ENCODE measurements around the gene PHACTR2. TPM values are rescaled to one million over a fixed set of nuclear protein-coding genes. Genes with fewer than 3 reads are reported as not detected.

Gene PHACTR2
- total RNA-seq, 4 donors from 2014 or later: 76.2 to 110 (median 98.2) TPM

DNA sequence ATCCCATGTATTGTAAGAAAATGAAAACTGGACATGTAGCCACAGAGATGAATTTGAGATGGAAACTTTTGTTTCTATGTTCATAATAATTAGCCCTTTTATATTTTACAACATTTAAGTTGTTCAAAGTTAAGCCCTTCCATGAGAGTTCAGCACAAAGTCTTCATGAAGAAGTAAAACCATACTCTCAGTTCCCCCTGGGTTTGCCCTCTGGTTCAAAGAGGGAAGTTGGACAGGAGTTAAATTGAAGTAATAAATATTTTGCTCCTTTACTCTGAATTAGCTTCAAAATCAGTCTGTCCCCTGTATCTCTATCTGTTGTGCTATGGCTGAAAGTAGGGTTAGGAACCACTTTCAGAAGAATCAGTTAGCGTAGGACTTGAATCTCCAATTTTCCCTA lies 31.1 kb downstream of the PHACTR2 start:
- peaks cover 0 to 6% (median 0%) of the 10 kb centered on the region in 4 donors for H3K9me3 ChIP-seq
- H3K4me1 ChIP-seq: peaks cover 0 to 9% (median 0%) of the 10 kb centered on the region in 4 donors
- TF ChIP-seq, protein P1, sequence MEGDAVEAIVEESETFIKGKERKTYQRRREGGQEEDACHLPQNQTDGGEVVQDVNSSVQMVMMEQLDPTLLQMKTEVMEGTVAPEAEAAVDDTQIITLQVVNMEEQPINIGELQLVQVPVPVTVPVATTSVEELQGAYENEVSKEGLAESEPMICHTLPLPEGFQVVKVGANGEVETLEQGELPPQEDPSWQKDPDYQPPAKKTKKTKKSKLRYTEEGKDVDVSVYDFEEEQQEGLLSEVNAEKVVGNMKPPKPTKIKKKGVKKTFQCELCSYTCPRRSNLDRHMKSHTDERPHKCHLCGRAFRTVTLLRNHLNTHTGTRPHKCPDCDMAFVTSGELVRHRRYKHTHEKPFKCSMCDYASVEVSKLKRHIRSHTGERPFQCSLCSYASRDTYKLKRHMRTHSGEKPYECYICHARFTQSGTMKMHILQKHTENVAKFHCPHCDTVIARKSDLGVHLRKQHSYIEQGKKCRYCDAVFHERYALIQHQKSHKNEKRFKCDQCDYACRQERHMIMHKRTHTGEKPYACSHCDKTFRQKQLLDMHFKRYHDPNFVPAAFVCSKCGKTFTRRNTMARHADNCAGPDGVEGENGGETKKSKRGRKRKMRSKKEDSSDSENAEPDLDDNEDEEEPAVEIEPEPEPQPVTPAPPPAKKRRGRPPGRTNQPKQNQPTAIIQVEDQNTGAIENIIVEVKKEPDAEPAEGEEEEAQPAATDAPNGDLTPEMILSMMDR (IDR thresholded peaks at IDR 0.05): no peak
- no peak for TF ChIP-seq EP300 (IDR thresholded peaks at IDR 0.05)
- no peak for TF ChIP-seq POLR2A (IDR thresholded peaks at IDR 0.05)
- 81 to 92% methylated on average over 1 of the region's 1 CpG for WGBS, 2 donors
- no peaks in the 10 kb centered on the region for H3K36me3 ChIP-seq
- H3K4me3 ChIP-seq: no peak overlapping the region
- no peak overlapping the region for H3K27ac ChIP-seq
- no peaks in the 10 kb centered on the region for H3K27me3 ChIP-seq
- DNase-seq (ENCODE audit: low spot score in 2 of 2): no peak

DNA sequence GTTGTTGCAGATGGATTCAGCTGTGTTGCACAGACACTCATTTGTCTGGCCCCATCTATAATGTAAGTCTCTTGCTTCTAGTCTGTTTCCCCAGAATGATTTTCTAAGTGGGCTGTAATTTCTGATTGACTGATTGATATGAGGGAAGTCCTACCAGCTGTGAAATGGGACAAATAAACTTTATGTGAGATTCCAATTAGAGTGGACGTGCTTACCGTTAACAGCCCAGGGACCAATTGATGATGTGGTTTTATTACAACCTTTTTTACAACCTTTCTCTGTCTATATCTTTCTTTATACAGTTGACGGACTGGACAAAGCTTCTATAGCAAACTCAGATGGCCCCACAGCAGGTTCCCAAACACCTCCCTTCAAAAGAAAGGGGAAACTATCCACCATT lies 33.9 kb downstream of the PHACTR2 start:
- WGBS, 2 donors: 80 to 84% methylated on average over 3 of the region's 3 CpGs
- H3K4me3 ChIP-seq: no peak overlapping the region
- H3K9me3 ChIP-seq: peaks cover 0 to 6% (median 0%) of the 10 kb centered on the region in 4 donors
- no peak overlapping the region for H3K27ac ChIP-seq
- H3K27me3 ChIP-seq: no peaks in the 10 kb centered on the region
- TF ChIP-seq, protein P1 (IDR thresholded peaks at IDR 0.05): no peak
- TF ChIP-seq EP300 (IDR thresholded peaks at IDR 0.05) (no peak), POLR2A (IDR thresholded peaks at IDR 0.05) (no peak)
- no peaks in the 10 kb centered on the region for H3K36me3 ChIP-seq
- no peak for DNase-seq (ENCODE audit: low spot score in 2 of 2)
- peaks cover 0 to 9% (median 0%) of the 10 kb centered on the region in 4 donors for H3K4me1 ChIP-seq

DNA sequence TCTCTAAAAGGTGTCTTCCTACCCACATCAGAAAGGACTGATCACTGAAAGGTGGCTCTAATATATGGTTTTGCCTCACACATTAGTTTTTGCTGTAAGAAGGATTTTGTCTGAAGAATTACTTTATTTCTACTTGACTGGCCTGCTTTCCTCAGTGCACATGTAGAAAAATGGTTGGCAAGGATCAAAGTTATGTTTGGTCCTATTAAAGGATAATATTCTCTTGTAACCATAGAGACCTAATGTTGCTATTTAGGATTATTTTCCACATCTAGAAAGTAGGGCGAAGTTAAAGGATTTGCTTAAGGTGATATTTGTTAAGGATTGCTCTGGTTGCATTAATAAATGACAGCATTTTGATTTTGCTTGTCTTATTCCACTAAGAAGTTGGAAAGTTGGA lies 40.7 kb downstream of the PHACTR2 start:
- Histone ChIP-seq H3K9me3 (no peaks in the 10 kb centered on the region), H3K36me3 (peaks cover 0 to 6% (median 0%) of the 10 kb centered on the region in 3 donors), H3K27me3 (no peaks in the 10 kb centered on the region), H3K27ac (no peak overlapping the region), H3K4me3 (no peak overlapping the region), H3K4me1 (no peaks in the 10 kb centered on the region)
- 69 to 76% methylated on average over 1 of the region's 1 CpG for WGBS, 2 donors
- DNase-seq (ENCODE audit: low spot score in 2 of 2): no peak
- TF ChIP-seq, protein P1 (IDR thresholded peaks at IDR 0.05): no peak
- TF ChIP-seq EP300 (IDR thresholded peaks at IDR 0.05): no peak
- TF ChIP-seq POLR2A (IDR thresholded peaks at IDR 0.05): no peak

DNA sequence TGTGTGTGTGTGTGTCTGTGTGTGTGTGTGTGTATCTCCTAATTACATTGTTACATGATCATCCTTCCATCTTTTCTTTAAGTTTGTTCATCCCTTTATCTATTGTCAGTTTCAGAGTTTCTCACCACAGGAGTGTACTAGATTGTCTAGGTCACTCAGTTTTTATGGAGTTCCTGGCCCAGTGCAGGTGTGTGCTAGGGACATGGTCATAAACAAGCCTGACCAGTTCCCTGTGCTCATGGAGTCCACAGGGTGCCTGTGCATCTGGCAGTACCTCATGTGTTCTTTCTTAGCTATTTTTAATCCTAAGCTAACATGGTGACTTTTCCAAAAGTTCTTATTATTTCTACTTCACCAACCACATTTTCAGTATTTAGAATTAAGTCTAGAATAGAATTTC lies 43.9 kb downstream of the PHACTR2 start:
- no peak overlapping the region for H3K27ac ChIP-seq

DNA sequence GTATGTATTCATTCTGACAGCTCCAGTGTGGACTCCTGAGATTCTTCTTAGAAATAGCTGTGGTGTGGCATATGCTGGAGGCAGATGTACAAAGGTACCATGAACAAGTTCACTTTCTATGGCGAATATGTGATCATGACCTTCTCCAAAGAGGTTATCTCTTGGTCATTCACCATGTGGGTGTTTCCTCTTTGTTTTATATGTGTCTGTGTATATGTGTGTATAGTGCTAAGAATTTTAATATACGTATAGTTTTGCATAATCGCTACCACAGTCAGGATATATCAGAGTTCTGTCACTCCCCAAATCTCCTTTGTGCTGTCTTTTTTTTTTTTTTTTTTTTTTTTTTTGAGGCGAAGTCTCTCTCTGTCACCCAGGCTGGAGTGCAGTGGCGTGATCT lies 47.1 kb downstream of the PHACTR2 start:
- peaks cover 0 to 13% (median 0%) of the 10 kb centered on the region in 3 donors for H3K36me3 ChIP-seq
- DNase-seq (ENCODE audit: low spot score in 2 of 2): no peak
- H3K9me3 ChIP-seq: peaks cover 0 to 6% (median 0%) of the 10 kb centered on the region in 4 donors
- no peaks in the 10 kb centered on the region for H3K4me1 ChIP-seq
- 84 to 94% methylated on average over 5 of the region's 5 CpGs for WGBS, 2 donors
- no peaks in the 10 kb centered on the region for H3K27me3 ChIP-seq
- no peak overlapping the region for H3K4me3 ChIP-seq
- H3K27ac ChIP-seq: no peak overlapping the region
- TF ChIP-seq, protein P1 (IDR thresholded peaks at IDR 0.05): no peak
- TF ChIP-seq EP300 (IDR thresholded peaks at IDR 0.05) (no peak), POLR2A (IDR thresholded peaks at IDR 0.05) (no peak)

More for the DNA sequence above, 43.9 kb downstream of the PHACTR2 start:
- Histone ChIP-seq H3K36me3 (peaks cover 0 to 13% (median 0%) of the 10 kb centered on the region in 3 donors), H3K27me3 (no peaks in the 10 kb centered on the region), H3K4me3 (no peak overlapping the region), H3K4me1 (no peaks in the 10 kb centered on the region), H3K9me3 (no peaks in the 10 kb centered on the region)
- TF ChIP-seq POLR2A (IDR thresholded peaks at IDR 0.05) (no peak), EP300 (IDR thresholded peaks at IDR 0.05) (no peak)
- no peak for DNase-seq (ENCODE audit: low spot score in 2 of 2)

Measured in tibial nerve (tissue), 4 donors.